Heart left ventricle (tissue), 13 donors: ENCODE data around the gene MCIDAS.

Source experiments
- CTCF ChIP-seq, 12 donors: fragments of 200-600 bp; sonication (generic) in 4 of 12; IDR thresholded peaks; one replicate each; pipeline versions ENCODE4 v1.5.0 to v1.8.0; 2018 to 2022; ENCODE audit warnings: antibody characterized with exemption in 12 of 12, mild to moderate bottlenecking in 5 of 12
- POLR2A ChIP-seq, 2 donors: fragments of 450-650 bp; IDR thresholded peaks; one replicate each; pipeline ENCODE4 v1.6.1; 2017; ENCODE audit warnings: antibody characterized with exemption in 2 of 2, mild to moderate bottlenecking in 2 of 2, moderate library complexity in 2 of 2
- donor health status: ischemic (EF 13 %, LVEDD 7.1; RV severe dilation, severe dysfunction).
- donor health status: DM: no; HTN: yes; CAD: no.
- donor health status: DM: no; HTN: no; CAD: no.
- donor health status: ischemic (EF 25% LVEDD 6.9; RV normal size, moderate dysfunction).
- donor health status: ischemic (EF 25% LVEDD 5.7; RV mildly dilated, moderate dysfunction).
- donor health status: ischemic (EF 35%, LVEDD 5.7; RV mildly dilated, moderate dysfunction).
- donor health status: nonischemic (EF 11% LVEDD 7.7; RV severe dilation, severe dysfunction).
- donor health status: DM: yes; HTN: yes; CAD: no.
- donor health status: PGD.
- donor health status: ischemic (EF 29% LVEDD 5.4; RV normal size, mild dysfunction).
- donor health status: nonischemic (EF 23%, LVEDD 6.1; RV moderate dilation, normal function).

- no peak for TF ChIP-seq CTCF (IDR thresholded peaks at IDR 0.05)
- TF ChIP-seq POLR2A (IDR thresholded peaks at IDR 0.05): no peak
Observed at GRCh38 chr5:55222985-55223811, 3.9 kb downstream of the MCIDAS start.
